GM18873 (cell line): ENCODE measurements around the gene SNUPN.
"Not testable (repeated sequence)": the region's sequence is repeated elsewhere in the genome, so short reads cannot be mapped to it uniquely, and the experiment has no call there.

Experiments used
- ATAC-seq: cut with Tn5 transposase; IDR thresholded peaks from one replicate; pipeline ENCODE4 v1.9.1; 2021; ENCODE audit warnings: mild to moderate bottlenecking, moderate library complexity, moderate number of reproducible peaks; ENCODE audit not compliant: unreplicated experiment, low FRiP score

SNUPN gene

DNA sequence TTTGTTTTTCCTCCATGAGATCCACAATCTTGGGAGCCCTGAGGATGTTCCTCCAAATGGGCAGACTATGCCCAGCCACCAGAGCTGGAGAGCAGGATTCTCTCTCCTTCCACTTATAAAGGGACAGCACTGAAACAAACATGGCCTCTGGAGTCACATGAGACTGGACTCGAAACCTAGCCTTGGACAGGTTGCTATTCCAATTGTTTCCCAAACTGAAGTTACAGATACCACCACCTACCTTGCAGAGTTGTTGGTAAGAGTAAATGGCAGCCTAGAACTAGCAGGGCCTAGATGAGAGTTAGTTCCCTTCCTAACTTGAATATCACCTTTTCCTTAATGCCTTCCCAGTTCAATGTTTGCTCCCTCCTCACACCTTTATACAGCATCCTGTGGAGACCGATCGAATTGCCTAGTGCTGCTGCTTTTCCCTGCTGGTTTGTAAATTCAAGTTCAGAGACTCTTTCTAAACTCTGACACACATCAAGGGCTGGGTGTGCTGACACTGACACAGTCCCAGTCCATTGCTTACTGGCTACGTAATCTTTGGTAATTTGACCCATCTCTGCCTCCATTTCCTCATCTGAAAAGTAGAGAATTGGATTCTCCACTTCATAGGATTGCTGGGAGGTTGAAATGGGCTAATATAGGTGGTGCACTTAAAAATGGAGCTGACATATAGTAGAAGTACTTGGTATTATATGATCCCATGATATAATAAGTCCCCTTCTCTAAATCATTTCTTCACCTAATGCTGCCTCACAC lies 11.9 kb upstream of the SNUPN start:
- ATAC-seq = no peak

GRCh38 chr15:75636026-75636425 lies 10.5 kb upstream of the SNUPN start:
- ATAC-seq = no peak

DNA sequence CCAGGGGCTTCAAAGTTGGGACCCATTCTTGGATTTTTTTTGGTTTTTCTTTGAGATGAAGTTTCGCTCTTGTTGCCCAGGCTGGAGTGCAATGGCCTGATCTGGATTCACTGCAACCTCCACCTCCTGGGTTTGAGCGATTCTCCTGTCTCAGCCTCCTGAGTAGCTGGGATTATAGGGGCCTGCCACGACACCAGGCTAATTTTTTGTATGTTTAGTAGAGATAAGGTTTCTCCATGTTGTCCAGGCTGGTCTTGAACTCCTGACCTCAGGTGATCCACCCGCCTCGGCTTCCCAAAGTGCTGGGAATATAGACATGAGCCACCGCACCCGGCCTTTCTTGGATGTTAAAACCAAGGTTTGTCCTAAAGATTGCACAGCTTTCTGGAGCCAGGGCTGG lies 8.4 kb upstream of the SNUPN start:
- not testable (repeated sequence) for ATAC-seq

DNA sequence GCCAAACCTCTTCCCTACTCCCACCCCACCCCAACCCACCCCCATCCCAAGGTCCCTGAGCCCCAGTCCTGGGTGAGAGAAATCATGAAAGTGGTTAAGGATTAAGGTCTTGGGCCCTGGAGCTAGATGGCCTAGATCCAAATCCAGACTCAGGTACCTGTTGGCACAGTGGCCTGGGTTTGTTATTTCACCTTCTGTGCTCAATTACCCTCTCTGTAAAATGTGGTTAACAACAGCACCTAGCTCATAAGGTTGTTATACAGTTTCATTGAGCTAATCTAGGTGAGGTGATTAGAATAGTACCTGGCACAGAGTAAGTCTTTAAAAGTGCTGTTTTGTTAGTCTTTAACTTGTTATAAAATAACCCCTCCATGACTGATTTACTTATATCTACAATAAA lies 6.4 kb upstream of the SNUPN start:
- no peak for ATAC-seq

GRCh38 chr15:75622505-75622904 lies 3.0 kb downstream of the SNUPN start:
- no peak for ATAC-seq

DNA sequence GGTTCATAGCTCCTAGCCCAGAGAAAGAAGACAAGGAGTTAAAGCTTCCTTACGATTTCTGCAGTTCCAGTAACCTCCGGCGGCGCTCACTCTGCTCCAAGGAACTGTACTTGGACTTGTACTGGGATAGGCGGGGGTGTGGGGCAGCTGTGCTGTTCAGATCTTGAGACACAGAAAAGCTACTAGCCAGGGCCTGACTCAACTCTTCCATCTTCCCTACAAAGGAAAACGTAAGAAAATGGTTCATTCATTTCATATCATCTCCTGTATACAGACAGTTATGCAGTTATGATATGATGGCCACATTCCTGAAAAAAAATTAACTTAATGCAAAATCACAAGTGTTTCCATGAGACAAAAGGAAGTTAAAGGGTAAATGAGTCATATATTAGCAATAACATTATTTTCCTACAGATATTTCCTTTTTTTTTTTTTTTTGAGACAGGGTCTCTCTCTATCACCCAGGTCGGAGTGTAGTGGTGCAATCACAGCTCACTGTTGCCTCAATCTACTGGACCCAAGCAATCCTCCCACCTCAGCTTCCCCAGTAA lies 4.6 kb downstream of the SNUPN start:
- no peak for ATAC-seq

GRCh38 chr15:75620058-75620820 lies 5.3 kb downstream of the SNUPN start:
- ATAC-seq = no peak

GRCh38 chr15:75616766-75617165 lies 8.8 kb downstream of the SNUPN start:
- ATAC-seq = no peak

GRCh38 chr15:75606711-75607699 lies 18.5 kb downstream of the SNUPN start:
- ATAC-seq = no peak

DNA sequence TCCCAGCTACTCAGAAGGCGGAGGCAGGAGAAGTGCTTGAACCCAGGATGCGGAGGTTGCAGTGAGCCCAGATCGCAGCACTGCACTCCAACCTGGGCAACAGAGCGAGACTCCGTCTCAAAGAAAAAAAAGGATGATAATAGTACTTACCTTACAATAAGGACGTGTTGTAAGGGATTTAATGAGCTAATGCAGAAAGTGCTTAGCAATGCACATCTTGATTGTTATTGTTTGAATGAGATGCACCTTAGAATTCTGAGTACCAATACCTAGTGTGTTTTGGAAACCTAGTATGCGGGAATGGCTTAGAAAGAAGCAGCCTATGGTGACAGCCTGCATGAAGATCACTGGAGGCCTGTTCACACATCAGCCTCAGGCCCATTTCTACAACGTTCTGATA lies 19.5 kb downstream of the SNUPN start:
- no peak for ATAC-seq

DNA sequence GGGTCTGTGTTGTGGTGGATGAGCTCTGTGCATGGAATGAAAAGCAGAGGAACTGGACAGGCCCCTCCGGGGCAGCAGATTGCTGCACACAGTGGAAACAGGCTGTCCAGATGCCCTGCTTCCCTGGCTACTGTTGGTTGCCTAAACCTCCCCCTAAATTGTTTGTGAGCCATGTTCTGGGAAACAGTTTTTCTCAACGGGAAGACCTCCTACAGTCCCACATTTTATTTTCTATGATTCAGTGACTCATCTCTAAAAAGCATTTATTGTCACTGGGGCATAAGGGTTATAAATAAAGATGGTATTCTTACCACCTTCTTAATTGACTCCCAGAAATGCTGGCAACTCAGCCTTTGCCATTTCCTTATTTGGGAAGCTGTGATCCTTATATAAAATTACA lies 26.1 kb downstream of the SNUPN start:
- ATAC-seq = no peak

GRCh38 chr15:75598361-75598760 lies 27.2 kb downstream of the SNUPN start:
- ATAC-seq = no peak

DNA sequence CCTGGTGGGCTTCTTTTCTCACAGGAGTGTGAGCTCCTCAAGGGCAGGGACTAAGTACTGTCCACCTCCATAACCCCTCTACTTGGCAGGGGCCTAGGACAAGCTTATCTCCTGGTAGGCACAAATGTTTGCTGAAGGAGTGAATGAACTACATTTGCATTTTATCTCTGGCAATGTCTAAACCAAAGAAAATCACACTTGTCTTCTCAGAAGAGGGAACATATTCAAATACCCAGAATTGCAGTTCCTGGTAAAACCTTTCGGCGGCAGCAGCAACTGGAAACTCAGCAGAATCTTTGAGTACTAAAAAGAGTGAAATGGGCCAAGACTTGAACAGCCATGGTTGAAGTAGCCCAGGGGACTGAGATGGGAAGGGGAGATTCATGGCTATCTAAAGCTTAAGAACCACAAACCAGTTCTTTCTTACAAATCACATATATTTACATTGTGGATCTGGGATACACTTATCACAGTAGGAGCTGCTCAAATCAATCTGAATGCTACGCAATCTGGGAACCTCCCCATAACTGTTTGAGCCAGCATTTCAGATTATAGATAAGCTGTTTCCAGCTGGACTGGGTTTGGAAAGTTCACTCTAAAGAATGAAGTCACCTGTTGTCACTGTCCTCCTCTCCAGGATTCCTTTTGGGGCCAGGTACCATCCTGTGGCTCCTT lies 27.7 kb downstream of the SNUPN start:
- no peak for ATAC-seq

GRCh38 chr15:75596703-75597345 lies 28.7 kb downstream of the SNUPN start:
- no peak for ATAC-seq

DNA sequence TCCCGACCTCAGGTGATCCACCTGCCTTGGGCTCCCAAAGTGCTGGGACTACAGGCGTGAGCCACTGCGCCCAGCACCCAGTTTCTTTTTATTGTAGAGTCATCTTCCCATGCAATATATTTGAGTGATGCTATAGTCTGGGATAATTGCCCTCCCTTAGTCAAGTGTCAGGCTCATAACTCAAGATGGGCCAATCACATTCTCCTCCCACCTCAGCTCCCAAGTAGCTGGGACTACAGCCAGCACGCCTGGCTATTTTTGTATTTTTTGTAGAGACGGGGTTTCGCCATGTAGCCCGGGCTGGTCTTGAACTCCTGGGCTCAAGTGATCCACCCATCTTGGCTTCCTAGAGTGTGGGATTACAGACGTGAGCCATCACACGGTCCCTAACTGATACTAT lies 31.2 kb downstream of the SNUPN start:
- ATAC-seq = no peak

GRCh38 chr15:75591655-75592364 lies 33.7 kb downstream of the SNUPN start:
- no peak for ATAC-seq

- no peak for ATAC-seq
Measured at GRCh38 chr15:75590239-75590638, 35.3 kb downstream of the SNUPN start.

GRCh38 chr15:75589071-75589470 lies 36.5 kb downstream of the SNUPN start:
- no peak for ATAC-seq

GRCh38 chr15:75586422-75586821 lies 39.1 kb downstream of the SNUPN start:
- not testable (repeated sequence) for ATAC-seq
